HepG2 (cell line): Measurements from ENCODE around the gene EPHA10. TPM values are rescaled to one million over a fixed set of nuclear protein-coding genes. Genes with fewer than 3 reads are reported as not detected.

Experiments
- AFF4 ChIP-seq: sonication (generic); formaldehyde crosslinking; IDR thresholded peaks from 2 replicates; pipeline ENCODE4 v1.4.0; 2020; ENCODE audit warnings: missing genetic modification reagents
- BCL6 ChIP-seq: IDR thresholded peaks from 2 replicates; pipeline ENCODE4 v1.6.1; 2016; ENCODE audit warnings: missing genetic modification reagents, missing compliant biosample characterization
- CHCHD3 ChIP-seq: sonication (generic); formaldehyde crosslinking; IDR thresholded peaks from 2 replicates; pipeline ENCODE4 v1.8.0; 2022; ENCODE audit warnings: mild to moderate bottlenecking, missing genetic modification reagents, moderate library complexity
- DNMT1 ChIP-seq: sonication (generic); formaldehyde crosslinking; IDR thresholded peaks from 2 replicates; pipeline ENCODE4 v1.5.1; 2020; ENCODE audit warnings: mild to moderate bottlenecking, missing genetic modification reagents
- HMG20B ChIP-seq: conservative IDR thresholded peaks from 2 replicates; pipeline ENCODE4 v1.6.1; 2016; ENCODE audit warnings: missing genetic modification reagents, missing compliant biosample characterization
- HNRNPH1 ChIP-seq: fragments of 200-400 bp; formaldehyde crosslinking; optimal IDR thresholded peaks from 2 replicates; pipeline ENCODE3; 2017; ENCODE audit warnings: mild to moderate bottlenecking, low read depth, low read length
- HOXA3 ChIP-seq: sonication (generic); formaldehyde crosslinking; IDR thresholded peaks from 2 replicates; pipeline ENCODE4 v1.5.0; 2020; ENCODE audit warnings: missing genetic modification reagents
- IRF9 ChIP-seq: sonication (generic); formaldehyde crosslinking; IDR thresholded peaks from 2 replicates; pipeline ENCODE4 v1.8.0; 2022; ENCODE audit warnings: missing genetic modification reagents, mild to moderate bottlenecking, borderline replicate concordance
- ONECUT2 ChIP-seq: sonication (generic); formaldehyde crosslinking; IDR thresholded peaks from 2 replicates; pipeline ENCODE4 v1.4.0; 2020; ENCODE audit warnings: missing genetic modification reagents
- PCBP1 ChIP-seq: fragments of 200-400 bp; formaldehyde crosslinking; IDR thresholded peaks from 2 replicates; pipeline ENCODE4 v1.6.1; 2017; ENCODE audit warnings: mild to moderate bottlenecking, low read depth, low read length, borderline replicate concordance
- RBM39 ChIP-seq: fragments of 200-400 bp; formaldehyde crosslinking; IDR thresholded peaks from one replicate; pipeline ENCODE4 v1.6.1; 2018; ENCODE audit warnings: antibody characterized with exemption, mild to moderate bottlenecking, low read depth, low read length; ENCODE audit not compliant: poor library complexity, severe bottlenecking
- YEATS4 ChIP-seq: sonication (generic); formaldehyde crosslinking; IDR thresholded peaks from 2 replicates; pipeline ENCODE4 v1.4.0; 2020; ENCODE audit warnings: missing genetic modification reagents, borderline replicate concordance
- ZBTB7A ChIP-seq: sonication (generic); formaldehyde crosslinking; IDR thresholded peaks from 2 replicates; pipeline ENCODE4 v1.8.0; 2022; ENCODE audit warnings: mild to moderate bottlenecking, missing genetic modification reagents
- ZMYM4 ChIP-seq: sonication (generic); formaldehyde crosslinking; IDR thresholded peaks from 2 replicates; pipeline ENCODE4 v1.8.1; 2023; ENCODE audit warnings: mild to moderate bottlenecking, missing genetic modification reagents
- ZNF20 ChIP-seq: sonication (generic); formaldehyde crosslinking; IDR thresholded peaks from 2 replicates; pipeline ENCODE4 v1.4.0; 2020; ENCODE audit warnings: mild to moderate bottlenecking, moderate library complexity, missing genetic modification reagents
- ZNF235 ChIP-seq: sonication (generic); formaldehyde crosslinking; IDR thresholded peaks from 2 replicates; pipeline ENCODE4 v1.8.1; 2023; ENCODE audit warnings: mild to moderate bottlenecking, missing genetic modification reagents, borderline replicate concordance
- ZNF331 ChIP-seq: sonication (generic); formaldehyde crosslinking; IDR thresholded peaks from 2 replicates; pipeline ENCODE4 v1.4.0; 2020; ENCODE audit warnings: missing genetic modification reagents
- ZNF335 ChIP-seq: sonication (generic); formaldehyde crosslinking; IDR thresholded peaks from 2 replicates; pipeline ENCODE4 v1.4.0; 2020; ENCODE audit warnings: missing genetic modification reagents
- ZNF414 ChIP-seq: sonication (generic); formaldehyde crosslinking; IDR thresholded peaks from 2 replicates; pipeline ENCODE4 v1.5.0; 2020; ENCODE audit warnings: missing genetic modification reagents
- ZNF513 ChIP-seq: sonication (generic); formaldehyde crosslinking; conservative IDR thresholded peaks from 2 replicates; pipeline ENCODE4 v1.5.0; 2020; ENCODE audit warnings: missing genetic modification reagents
- ZNF564 ChIP-seq: sonication (generic); formaldehyde crosslinking; IDR thresholded peaks from 2 replicates; pipeline ENCODE4 v1.8.1; 2023; ENCODE audit warnings: mild to moderate bottlenecking, missing genetic modification reagents
- ZNF652 ChIP-seq: IDR thresholded peaks from 2 replicates; pipeline ENCODE4 v1.6.1; 2016; ENCODE audit warnings: low read depth, borderline replicate concordance
- ZSCAN25 ChIP-seq: sonication (generic); formaldehyde crosslinking; IDR thresholded peaks from 2 replicates; pipeline ENCODE4 v1.8.0; 2022; ENCODE audit warnings: mild to moderate bottlenecking, missing genetic modification reagents
- polyA plus RNA-seq, 8 experiments: library from polyadenylated mRNA; depleted of rRNA in 3 of 8; stranded (reverse) in 7 of 8; unstranded in 1 of 8; fragments of >200 nt; fragmentation: Illumina TruSeq in 4 of 8; extraction: Trizol in 4 of 8; gene quantifications; 2 replicates each; pipeline versions ENCODE4 v1.2.1 to v1.2.3, GENCODE V29; 2011 to 2016; ENCODE audit warnings: low read depth in 4 of 8, missing spikeins in 1 of 8, mixed read lengths in 1 of 8; ENCODE audit not compliant: insufficient read depth in 1 of 8
- total RNA-seq, 5 experiments: library from RNA; depleted of rRNA; stranded (reverse); fragments of >200 nt; fragmentation: Illumina TruSeq; extraction: Trizol; gene quantifications; 2 replicates each; pipeline ENCODE4 v1.2.3, GENCODE V29; 2016; ENCODE audit warnings: low read depth in 1 of 5

The EPHA10 gene
- total and polyA plus RNA-seq, 2 of the 13 experiments (the other 11 are each of a cell fraction or from before 2014, with no cell fraction given), result 0.11 to 0.58 TPM

- TF ChIP-seq ZNF20 (CRISPR knock-in tag), result no peak
- TF ChIP-seq ZMYM4, result peak; percentile 18; the same call in 1 of the 2 replicates
- TF ChIP-seq DNMT1 (CRISPR knock-in tag), result no peak
- TF ChIP-seq ZNF331 (CRISPR knock-in tag), result peak; percentile 31; the same call in 1 of the 2 replicates
- 0 out of 2 replicates have a peak, but pooled peaks have one; percentile 69 for TF ChIP-seq ZNF564
- no peak for TF ChIP-seq ZSCAN25 (CRISPR knock-in tag)
- 0 out of 2 replicates have a peak, but pooled peaks have one; percentile 20 for TF ChIP-seq ZNF414 (CRISPR knock-in tag)
- no peak for TF ChIP-seq ONECUT2 (CRISPR knock-in tag)
- peak; percentile 86 for TF ChIP-seq YEATS4 (CRISPR knock-in tag)
- no peak for TF ChIP-seq RBM39
- no peak for TF ChIP-seq ZNF513
- no peak for TF ChIP-seq AFF4
- TF ChIP-seq ZNF235 (CRISPR knock-in tag), result no peak
- TF ChIP-seq ZNF335 (CRISPR knock-in tag), result no peak
- TF ChIP-seq ZBTB7A, result no peak
- TF ChIP-seq HNRNPH1, result no peak
- TF ChIP-seq ZNF652 (CRISPR knock-in tag), result no peak
- 0 out of 2 replicates have a peak, but pooled peaks have one; percentile 41 for TF ChIP-seq CHCHD3 (CRISPR knock-in tag)
- no peak for TF ChIP-seq HMG20B (CRISPR knock-in tag)
- no peak; the same call in none of the 2 replicates for TF ChIP-seq HOXA3 (CRISPR knock-in tag)
- 0 out of 2 replicates have a peak, but pooled peaks have one; percentile 65 for TF ChIP-seq PCBP1
- 0 out of 2 replicates have a peak, but pooled peaks have one; percentile 13 for TF ChIP-seq BCL6 (CRISPR knock-in tag)
- peak; percentile 17; the same call in 1 of the 2 replicates for TF ChIP-seq IRF9 (CRISPR knock-in tag)
Observed at GRCh38 chr1:37807555-37808368, 42.8 kb upstream of the EPHA10 start, which contains the start of the genes C1orf122 and YRDC (continued).
